Lung (tissue), 12 donors: ENCODE results near the gene SCGB3A2. TPM values are rescaled to one million over a fixed set of nuclear protein-coding genes. Genes with fewer than 3 reads are reported as not detected.

Source experiments
- ATAC-seq: fragments of 200-7000 bp; cut with Tn5 transposase; one replicate; pipeline ENCODE4 v1.9.1; 2020; ENCODE audit warnings: moderate number of reproducible peaks; ENCODE audit not compliant: insufficient read depth, low FRiP score
- DNase-seq, 3 donors: peaks; one replicate each; pipeline ENCODE4 v3.0.0-alpha.2; 2013 to 2017
- H3K27ac ChIP-seq, 2 donors: one replicate each; pipeline ENCODE4 v1.5.1; 2013; ENCODE audit warnings: mild to moderate bottlenecking in 2 of 2, moderate library complexity in 2 of 2, control low read depth in 1 of 2, inconsistent platforms in 1 of 2, low read depth in 1 of 2, low read length in 1 of 2
- H3K27me3 ChIP-seq, 3 donors: one replicate each; pipeline ENCODE4 v1.5.1; 2013; ENCODE audit warnings: low read length in 2 of 3; ENCODE audit not compliant: control insufficient read depth in 3 of 3, insufficient read depth in 3 of 3
- H3K36me3 ChIP-seq, 4 donors: one replicate each; pipeline ENCODE4 v1.5.1; 2013; ENCODE audit warnings: low read length in 4 of 4, mild to moderate bottlenecking in 1 of 4, moderate library complexity in 1 of 4; ENCODE audit not compliant: control insufficient read depth in 4 of 4, insufficient read depth in 4 of 4
- H3K4me1 ChIP-seq, 5 donors: one replicate each; pipeline ENCODE4 v1.5.1; 2013; ENCODE audit warnings: low read length in 5 of 5, mild to moderate bottlenecking in 2 of 5, moderate library complexity in 1 of 5; ENCODE audit not compliant: control insufficient read depth in 5 of 5, insufficient read depth in 5 of 5
- H3K4me3 ChIP-seq: one replicate; pipeline ENCODE4 v1.5.1; 2013; ENCODE audit warnings: mild to moderate bottlenecking, control low read depth, moderate library complexity
- H3K9ac ChIP-seq, 2 donors: one replicate each; pipeline ENCODE4 v1.5.1; 2013; ENCODE audit warnings: low read length in 2 of 2, control low read depth in 1 of 2; ENCODE audit not compliant: insufficient read depth in 1 of 2
- H3K9me3 ChIP-seq, 4 donors: one replicate each; pipeline ENCODE4 v1.5.1; 2013; ENCODE audit warnings: low read length in 3 of 4, mild to moderate bottlenecking in 1 of 4, moderate library complexity in 1 of 4; ENCODE audit not compliant: control insufficient read depth in 4 of 4, insufficient read depth in 3 of 4
- WGBS, 2 donors: extraction: QIAGEN DNeasy Blood & Tissue Kit; methylation state at CpG; one replicate each; pipeline ENCODE4 v1.1.7; 2013; 5-methylcytosine and 5-hydroxymethylcytosine counted together
- polyA plus RNA-seq, 2 donors: library from polyadenylated mRNA; stranded (reverse); fragments of 200-250 nt; gene quantifications; one replicate each; pipeline ENCODE4 v1.2.1, GENCODE V29; 2013
- total RNA-seq, 2 donors: library from RNA; depleted of rRNA in 1 of 2; stranded (reverse); fragments of >200 nt in 1 of 2; gene quantifications; one replicate each; pipeline ENCODE4 v1.2.1, GENCODE V29; 2014 to 2021
- TF ChIP-seq, protein P1 (sequence below): IDR thresholded peaks from 2 replicates; pipeline ENCODE4 v1.5.1; 2012; ENCODE audit warnings: mild to moderate bottlenecking; ENCODE audit errors: control extremely low read depth, extremely low read depth
- donor health status: control.
- donor health status: control.
- donor health status: Bipolar disorder and iron deficiency.
- donor health status: healthy.
- donor health status: DM: yes; HTN: yes; CAD: no.

SCGB3A2 gene
- total and polyA plus RNA-seq, 4 donors, result 305 to 4,264 (median 1,823) TPM

DNA sequence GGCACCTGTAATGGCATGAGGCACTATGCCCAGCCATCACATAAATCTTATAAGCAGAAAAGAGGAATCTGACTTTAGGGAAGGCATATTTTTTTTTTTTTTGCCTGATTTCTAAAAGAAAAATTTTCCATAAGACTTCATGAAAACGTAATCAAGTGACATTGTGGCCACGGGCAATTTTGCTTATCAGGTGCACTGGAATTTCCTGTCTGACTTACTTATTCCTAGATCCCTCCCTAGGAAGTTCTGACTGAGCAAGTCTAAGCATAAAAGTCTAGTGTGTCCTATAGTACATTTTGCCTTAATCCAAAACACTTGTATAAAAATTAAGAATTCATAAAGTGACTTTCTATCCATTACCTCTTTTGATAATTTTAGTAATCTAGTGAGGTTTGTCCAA lies 15.3 kb downstream of the SCGB3A2 start:
- Histone ChIP-seq H3K36me3 (no peaks in the 10 kb centered on the region), H3K27me3 (no peaks in the 10 kb centered on the region), H3K9me3 (no peaks in the 10 kb centered on the region), H3K27ac (no peak overlapping the region), H3K4me1 (no peaks in the 10 kb centered on the region), H3K9ac (no peak overlapping the region), H3K4me3 (no peak overlapping the region)
- ATAC-seq (no peak), DNase-seq (no peak)
- TF ChIP-seq, protein P1, sequence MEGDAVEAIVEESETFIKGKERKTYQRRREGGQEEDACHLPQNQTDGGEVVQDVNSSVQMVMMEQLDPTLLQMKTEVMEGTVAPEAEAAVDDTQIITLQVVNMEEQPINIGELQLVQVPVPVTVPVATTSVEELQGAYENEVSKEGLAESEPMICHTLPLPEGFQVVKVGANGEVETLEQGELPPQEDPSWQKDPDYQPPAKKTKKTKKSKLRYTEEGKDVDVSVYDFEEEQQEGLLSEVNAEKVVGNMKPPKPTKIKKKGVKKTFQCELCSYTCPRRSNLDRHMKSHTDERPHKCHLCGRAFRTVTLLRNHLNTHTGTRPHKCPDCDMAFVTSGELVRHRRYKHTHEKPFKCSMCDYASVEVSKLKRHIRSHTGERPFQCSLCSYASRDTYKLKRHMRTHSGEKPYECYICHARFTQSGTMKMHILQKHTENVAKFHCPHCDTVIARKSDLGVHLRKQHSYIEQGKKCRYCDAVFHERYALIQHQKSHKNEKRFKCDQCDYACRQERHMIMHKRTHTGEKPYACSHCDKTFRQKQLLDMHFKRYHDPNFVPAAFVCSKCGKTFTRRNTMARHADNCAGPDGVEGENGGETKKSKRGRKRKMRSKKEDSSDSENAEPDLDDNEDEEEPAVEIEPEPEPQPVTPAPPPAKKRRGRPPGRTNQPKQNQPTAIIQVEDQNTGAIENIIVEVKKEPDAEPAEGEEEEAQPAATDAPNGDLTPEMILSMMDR, result no peak
- WGBS, 2 donors, result 21 to 22% methylated on average over 2 of the region's 2 CpGs

DNA sequence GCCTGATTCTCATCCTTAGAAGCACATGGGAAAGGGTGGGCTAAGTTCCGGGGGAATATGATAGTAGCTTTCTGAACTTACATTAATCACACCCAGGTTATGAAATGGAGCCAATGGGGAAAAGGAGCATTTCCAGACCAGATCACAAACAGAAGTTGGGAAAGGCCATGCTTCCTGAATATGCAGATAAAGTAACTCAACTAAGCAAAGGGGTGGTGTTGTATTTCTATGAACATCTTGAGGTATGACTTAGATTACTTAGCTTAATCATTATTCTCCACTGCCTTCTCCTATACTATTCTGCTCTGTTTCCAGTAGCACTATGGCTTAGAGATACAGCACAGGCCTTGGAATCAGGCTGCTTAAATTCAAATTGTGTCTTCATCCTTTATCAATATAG lies 17.4 kb downstream of the SCGB3A2 start:
- Histone ChIP-seq H3K27me3 (no peaks in the 10 kb centered on the region), H3K36me3 (no peaks in the 10 kb centered on the region), H3K27ac (no peak overlapping the region), H3K4me1 (no peaks in the 10 kb centered on the region), H3K4me3 (no peak overlapping the region), H3K9ac (no peak overlapping the region), H3K9me3 (no peaks in the 10 kb centered on the region)
- DNase-seq (no peak), ATAC-seq (no peak)
- TF ChIP-seq, protein P1, result no peak
- 89 to 92% methylated on average over 1 of the region's 1 CpG for WGBS, 2 donors

DNA sequence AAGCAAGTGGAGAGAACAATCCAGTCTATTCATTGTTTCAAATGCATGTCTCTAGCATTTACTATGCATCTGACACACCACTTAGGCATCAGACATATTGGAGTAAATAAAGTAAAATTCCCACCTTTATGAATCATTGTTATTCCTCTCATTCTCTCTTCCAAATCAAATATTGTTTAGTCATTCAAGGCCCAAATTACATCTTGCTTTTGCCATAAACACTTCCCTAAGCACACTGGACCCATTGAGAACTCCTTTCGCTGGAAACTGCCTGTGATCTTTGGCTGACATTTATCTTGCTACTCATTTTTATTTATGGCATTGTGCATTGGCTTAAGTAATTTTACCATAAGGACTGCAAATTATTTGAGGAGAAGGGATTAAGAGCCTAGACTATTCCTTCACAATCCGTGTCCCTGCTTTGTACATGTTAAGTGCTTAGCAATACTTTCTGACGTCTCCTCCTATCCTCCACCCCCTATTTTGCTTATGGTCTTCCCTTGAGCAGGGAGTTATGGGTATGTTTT lies 20.4 kb downstream of the SCGB3A2 start:
- WGBS, 2 donors, result 85 to 94% methylated on average over 3 of the region's 3 CpGs
- no peak overlapping the region for H3K4me3 ChIP-seq
- no peak overlapping the region for H3K27ac ChIP-seq
- H3K9ac ChIP-seq, result no peak overlapping the region
- DNase-seq, result no peak
- no peaks in the 10 kb centered on the region for H3K36me3 ChIP-seq
- no peaks in the 10 kb centered on the region for H3K4me1 ChIP-seq
- ATAC-seq, result no peak
- no peaks in the 10 kb centered on the region for H3K27me3 ChIP-seq
- no peaks in the 10 kb centered on the region for H3K9me3 ChIP-seq
- TF ChIP-seq, protein P1, result no peak

DNA sequence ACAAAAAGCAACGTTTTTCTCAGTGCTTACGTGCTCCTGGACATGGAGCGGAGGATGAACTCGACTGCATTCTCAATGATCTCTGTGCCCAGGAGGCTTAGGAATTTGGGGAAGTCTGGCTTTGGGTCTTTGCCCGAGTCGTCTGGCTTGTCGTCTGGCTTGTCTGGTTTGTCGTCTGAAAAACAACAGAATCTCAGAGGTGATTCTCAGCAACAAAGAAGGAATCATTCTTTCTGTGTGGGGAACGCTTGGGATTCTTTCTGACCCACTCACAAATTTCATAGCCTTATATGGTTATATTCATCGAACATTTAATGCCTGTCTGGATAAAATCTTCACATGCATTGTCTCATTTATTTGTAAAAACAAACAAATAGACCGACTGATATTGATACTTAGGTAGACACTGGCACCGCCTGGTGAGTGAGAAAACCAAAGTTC lies 23.1 kb downstream of the SCGB3A2 start:
- H3K27ac ChIP-seq, result no peak overlapping the region
- no peaks in the 10 kb centered on the region for H3K9me3 ChIP-seq
- no peak for ATAC-seq
- TF ChIP-seq, protein P1, result no peak
- no peaks in the 10 kb centered on the region for H3K4me1 ChIP-seq
- no peak for DNase-seq
- H3K4me3 ChIP-seq, result no peak overlapping the region
- 79 to 81% methylated on average over 12 of the region's 12 CpGs for WGBS, 2 donors
- H3K9ac ChIP-seq, result no peak overlapping the region
- no peaks in the 10 kb centered on the region for H3K27me3 ChIP-seq
- no peaks in the 10 kb centered on the region for H3K36me3 ChIP-seq
